Ectodermal cell (in vitro differentiated cells): ENCODE measurements around the gene HSD17B11. TPM values are rescaled to one million over a fixed set of nuclear protein-coding genes. Genes with fewer than 3 reads are reported as not detected.
A peak's percentile ranks its signal among the peaks of the same experiment; 100 is the strongest.
"Not testable (repeated sequence)": the region's sequence is repeated elsewhere in the genome, so short reads cannot be mapped to it uniquely, and the experiment has no call there.

Experiments
- H3K27ac ChIP-seq: 2 replicates; pipeline ENCODE4 v1.7.0; 2013; ENCODE audit warnings: mild to moderate bottlenecking, low read depth, low read length; ENCODE audit not compliant: insufficient read depth, poor library complexity, severe bottlenecking
- H3K27me3 ChIP-seq: 2 replicates; pipeline ENCODE4 v1.7.0; 2013; ENCODE audit warnings: mild to moderate bottlenecking, low read length; ENCODE audit not compliant: insufficient read depth, control insufficient read depth, poor library complexity, severe bottlenecking
- H3K36me3 ChIP-seq: one replicate; pipeline ENCODE4 v1.7.0; 2013; ENCODE audit warnings: low read length; ENCODE audit not compliant: control insufficient read depth, insufficient read depth
- H3K4me1 ChIP-seq: one replicate; pipeline ENCODE4 v1.7.0; 2013; ENCODE audit warnings: low read length; ENCODE audit not compliant: control insufficient read depth, insufficient read depth
- H3K4me3 ChIP-seq: 2 replicates; pipeline ENCODE4 v1.7.0; 2013; ENCODE audit warnings: low read depth, low read length, control low read depth; ENCODE audit not compliant: insufficient read depth
- H3K9me3 ChIP-seq: 2 replicates; pipeline ENCODE4 v1.7.0; 2013; ENCODE audit warnings: mild to moderate bottlenecking, low read length, moderate library complexity; ENCODE audit not compliant: control insufficient read depth
- WGBS, 2 experiments: methylation state at CpG; one replicate each; pipeline ENCODE4 v1.1.7; 2013; ENCODE audit warnings: missing lambda C conversion rate in 2 of 2; 5-methylcytosine and 5-hydroxymethylcytosine counted together
- polyA plus RNA-seq, 4 experiments: library from polyadenylated mRNA; stranded (reverse); fragments of 50-300 nt; gene quantifications; one replicate each; pipeline ENCODE4 v1.2.3, GENCODE V29; 2013

Gene HSD17B11, protein sequence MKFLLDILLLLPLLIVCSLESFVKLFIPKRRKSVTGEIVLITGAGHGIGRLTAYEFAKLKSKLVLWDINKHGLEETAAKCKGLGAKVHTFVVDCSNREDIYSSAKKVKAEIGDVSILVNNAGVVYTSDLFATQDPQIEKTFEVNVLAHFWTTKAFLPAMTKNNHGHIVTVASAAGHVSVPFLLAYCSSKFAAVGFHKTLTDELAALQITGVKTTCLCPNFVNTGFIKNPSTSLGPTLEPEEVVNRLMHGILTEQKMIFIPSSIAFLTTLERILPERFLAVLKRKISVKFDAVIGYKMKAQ
- 20.2 TPM for polyA plus RNA-seq (2013, experiment 1 of 4)
- polyA plus RNA-seq (2013, experiment 2 of 4), result 20.2 TPM
- polyA plus RNA-seq (2013, experiment 3 of 4), result 22.8 TPM
- polyA plus RNA-seq (2013, experiment 4 of 4), result 25.6 TPM

DNA sequence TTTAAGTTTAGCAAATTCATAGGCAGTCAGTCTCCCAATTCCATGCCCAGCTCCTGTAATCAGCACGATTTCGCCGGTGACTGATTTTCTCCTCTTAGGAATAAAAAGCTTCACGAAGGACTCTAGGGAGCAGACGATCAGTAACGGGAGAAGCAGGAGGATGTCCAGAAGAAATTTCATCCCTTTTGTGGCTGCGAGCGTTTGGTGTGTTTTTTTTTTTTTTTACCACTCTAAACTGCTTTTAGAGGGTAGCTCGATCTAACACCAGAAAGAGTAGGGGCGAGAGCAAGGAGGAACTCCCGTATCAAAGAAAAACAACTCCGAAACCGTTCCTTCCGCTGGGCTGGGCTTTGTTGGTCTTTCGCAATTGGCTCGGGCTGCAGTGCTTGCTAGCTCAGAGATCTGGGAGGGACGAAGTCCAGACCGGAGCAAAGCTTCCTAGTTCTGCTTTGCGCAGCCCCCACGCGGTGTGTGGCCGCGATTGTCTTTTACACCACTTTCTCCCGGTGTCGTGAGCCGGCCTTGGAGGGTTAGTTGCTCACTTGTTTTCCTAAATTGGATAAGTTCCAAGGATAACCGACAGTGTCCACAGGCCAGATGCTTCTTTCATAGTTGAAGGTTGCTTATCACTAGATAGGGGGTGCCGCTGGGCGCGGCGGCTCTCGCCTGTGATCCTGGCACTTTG, at the start of gene HSD17B11:
TSS of gene HSD17B11 (minus strand) at position 298 of the 685 bp plus-strand sequence. CDS start at position 180, 118 bp downstream.
- Histone ChIP-seq H3K9me3 (no peaks in the 10 kb centered on the region), H3K36me3 (no peaks in the 10 kb centered on the region), H3K4me1 (no peaks in the 10 kb centered on the region), H3K4me3 (peak within 1 kb of the TSS; percentile 58), H3K27me3 (no peaks in the 10 kb centered on the region), H3K27ac (peak within 1 kb of the TSS; percentile 71)
- WGBS, 2 experiments, result 1 to 2% methylated on average over 32 of the region's 32 CpGs

DNA sequence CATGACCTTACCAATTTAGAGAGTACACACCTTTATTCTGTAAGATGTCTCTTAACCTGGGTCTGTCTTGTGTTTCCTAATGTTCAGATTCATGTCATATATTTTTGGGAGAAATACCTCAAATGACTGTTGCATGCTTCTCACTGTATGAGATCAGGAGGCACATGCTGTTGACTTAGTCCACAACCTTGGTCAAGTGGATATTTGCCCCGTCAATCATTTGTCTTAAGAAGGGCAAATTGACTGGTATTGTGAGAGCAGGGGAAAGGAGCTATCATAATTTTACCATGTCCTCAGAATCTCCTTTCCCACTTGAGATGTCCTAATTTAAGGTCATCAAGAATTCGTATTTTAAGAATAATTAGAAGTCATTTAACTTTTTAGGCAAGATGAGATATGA, 42.4 kb upstream of the HSD17B11 start:
- H3K36me3 ChIP-seq, result peaks cover 3% of the 10 kb centered on the region
- H3K27me3 ChIP-seq, result no peaks in the 10 kb centered on the region
- no peaks in the 10 kb centered on the region for H3K4me1 ChIP-seq
- no peak overlapping the region for H3K4me3 ChIP-seq
- H3K27ac ChIP-seq, result no peak overlapping the region
- H3K9me3 ChIP-seq, result no peaks in the 10 kb centered on the region
- WGBS, 2 experiments, result 95 to 100% methylated on average over 1 to 2 of the region's 2 CpGs

- no peaks in the 10 kb centered on the region for H3K27me3 ChIP-seq
- WGBS, 2 experiments, result 90 to 91% methylated on average over 2 of the region's 2 CpGs
- H3K27ac ChIP-seq, result no peak overlapping the region
- no peaks in the 10 kb centered on the region for H3K4me1 ChIP-seq
- no peaks in the 10 kb centered on the region for H3K9me3 ChIP-seq
- H3K36me3 ChIP-seq, result no peaks in the 10 kb centered on the region
- H3K4me3 ChIP-seq, result no peak overlapping the region
Measured at GRCh38 chr4:87430038-87430437, 39.0 kb upstream of the HSD17B11 start.

DNA sequence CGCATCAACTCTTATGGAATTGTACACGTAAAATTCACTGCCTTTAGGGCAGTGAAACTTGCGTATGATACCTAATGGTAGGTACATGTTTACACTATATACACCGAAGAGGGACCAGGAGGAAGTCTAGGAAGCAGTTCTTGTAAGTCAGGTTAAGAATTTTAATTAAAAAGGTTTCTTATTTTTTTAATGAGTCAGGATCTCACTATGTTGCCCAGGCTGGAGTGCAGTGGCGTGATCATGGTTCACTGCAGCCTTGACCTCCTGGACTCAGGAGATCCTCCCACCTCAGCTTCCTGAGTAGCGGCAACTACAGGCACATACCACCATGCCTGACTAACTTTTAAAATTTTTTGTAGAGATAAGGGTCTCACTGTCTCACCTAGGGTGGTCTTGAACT, 38.0 kb upstream of the HSD17B11 start:
- Histone ChIP-seq H3K4me3 (no peak overlapping the region), H3K9me3 (no peaks in the 10 kb centered on the region), H3K36me3 (no peaks in the 10 kb centered on the region), H3K4me1 (no peaks in the 10 kb centered on the region), H3K27me3 (no peaks in the 10 kb centered on the region), H3K27ac (no peak overlapping the region)
- WGBS, 2 experiments, result 95 to 99% methylated on average over 6 of the region's 6 CpGs

GRCh38 chr4:87427518-87427868, 36.5 kb upstream of the HSD17B11 start:
- WGBS, 2 experiments, result 83 to 100% methylated on average over 1 of the region's 1 CpG
- no peak overlapping the region for H3K27ac ChIP-seq
- H3K36me3 ChIP-seq, result no peaks in the 10 kb centered on the region
- H3K27me3 ChIP-seq, result no peaks in the 10 kb centered on the region
- no peaks in the 10 kb centered on the region for H3K4me1 ChIP-seq
- no peaks in the 10 kb centered on the region for H3K9me3 ChIP-seq
- no peak overlapping the region for H3K4me3 ChIP-seq

- Histone ChIP-seq H3K9me3 (no peaks in the 10 kb centered on the region), H3K27me3 (no peaks in the 10 kb centered on the region), H3K27ac (no peak overlapping the region), H3K4me3 (no peak overlapping the region), H3K4me1 (no peaks in the 10 kb centered on the region), H3K36me3 (no peaks in the 10 kb centered on the region)
- WGBS, 2 experiments, result 72 to 88% methylated on average over 2 to 3 of the region's 3 CpGs
Measured at GRCh38 chr4:87426865-87427517, 36.0 kb upstream of the HSD17B11 start.

DNA sequence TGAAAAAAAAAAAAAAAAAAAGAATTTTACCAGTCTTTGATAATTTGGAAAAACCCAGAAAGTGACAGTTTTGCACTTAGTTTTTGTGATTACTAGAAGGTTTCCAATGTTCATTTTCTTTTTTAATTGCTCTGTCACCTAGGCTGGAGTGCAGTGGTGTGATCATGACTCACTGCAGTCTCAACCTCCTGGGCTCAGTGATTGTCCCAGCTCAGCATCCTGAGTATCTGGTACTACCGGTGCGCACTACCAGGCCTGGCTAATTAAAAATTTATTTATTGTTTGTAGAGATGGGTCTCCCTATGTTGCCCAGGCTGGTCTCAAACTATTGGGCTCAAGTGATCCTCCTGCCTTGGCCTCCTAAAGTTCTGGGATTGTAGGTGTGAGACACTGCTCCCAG, 34.7 kb upstream of the HSD17B11 start:
- H3K4me1 ChIP-seq, result peaks cover 2% of the 10 kb centered on the region
- WGBS, 2 experiments, result 95 to 96% methylated on average over 2 of the region's 2 CpGs
- H3K27ac ChIP-seq, result no peak overlapping the region
- no peaks in the 10 kb centered on the region for H3K27me3 ChIP-seq
- H3K9me3 ChIP-seq, result no peaks in the 10 kb centered on the region
- H3K36me3 ChIP-seq, result no peaks in the 10 kb centered on the region
- H3K4me3 ChIP-seq, result no peak overlapping the region

DNA sequence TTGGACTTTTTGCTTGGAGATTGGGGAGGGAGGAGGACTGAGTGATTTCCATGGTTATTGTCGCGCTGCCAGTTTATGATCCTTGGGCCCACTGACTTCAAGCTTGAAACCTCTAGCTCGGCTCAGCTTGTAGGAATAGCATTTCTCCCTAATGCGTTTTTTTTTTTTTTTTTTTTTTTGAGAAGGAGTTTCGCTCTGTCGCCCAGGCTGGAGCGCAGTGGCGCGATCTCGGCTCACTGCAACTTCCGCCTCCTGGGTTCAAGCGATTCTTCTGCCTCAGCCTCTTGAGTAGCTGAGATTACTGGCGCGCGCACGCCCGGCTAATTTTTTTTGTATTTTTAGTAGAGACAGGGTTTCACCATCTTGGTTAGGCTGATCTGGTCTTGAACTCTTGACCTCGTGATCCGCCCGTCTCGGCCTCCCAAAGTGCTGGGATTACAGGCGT, 33.1 kb upstream of the HSD17B11 start:
- H3K36me3 ChIP-seq, H3K27me3 ChIP-seq, H3K4me3 ChIP-seq, H3K9me3 ChIP-seq, H3K27ac ChIP-seq, H3K4me1 ChIP-seq: not testable (repeated sequence)
- 94% methylated on average over 20 to 22 of the region's 22 CpGs for WGBS, 2 experiments

GRCh38 chr4:87423317-87424098, 32.5 kb upstream of the HSD17B11 start:
- H3K4me3 ChIP-seq, result peak overlapping the region; percentile 60
- H3K27me3 ChIP-seq, result no peaks in the 10 kb centered on the region
- 61 to 62% methylated on average over 3 of the region's 3 CpGs for WGBS, 2 experiments
- H3K36me3 ChIP-seq, result no peaks in the 10 kb centered on the region
- no peaks in the 10 kb centered on the region for H3K9me3 ChIP-seq
- H3K27ac ChIP-seq, result no peak overlapping the region
- peaks cover 2% of the 10 kb centered on the region for H3K4me1 ChIP-seq
